ENCODE data around the gene CSTPP1.

DNA sequence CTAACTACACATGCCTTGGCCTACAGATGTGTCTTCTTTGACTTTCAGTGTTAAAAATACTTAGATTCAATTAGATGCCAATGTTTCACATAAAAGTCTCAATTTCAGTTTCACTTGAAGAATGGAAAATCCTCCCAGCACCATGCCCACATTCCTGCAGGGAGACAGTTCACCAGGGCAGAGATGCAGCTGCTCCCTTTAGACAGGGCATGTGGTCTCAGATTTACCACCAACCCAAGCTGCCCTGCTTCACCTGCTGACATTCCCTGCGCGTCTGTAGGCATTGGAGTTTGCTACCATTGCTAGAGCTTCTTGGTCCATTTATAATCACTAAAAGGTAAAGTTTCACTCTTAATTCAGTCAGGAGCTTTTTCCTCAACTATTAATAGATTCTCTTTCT, 126.2 kb downstream of the CSTPP1 start:
- TF ChIP-seq, protein P1, sequence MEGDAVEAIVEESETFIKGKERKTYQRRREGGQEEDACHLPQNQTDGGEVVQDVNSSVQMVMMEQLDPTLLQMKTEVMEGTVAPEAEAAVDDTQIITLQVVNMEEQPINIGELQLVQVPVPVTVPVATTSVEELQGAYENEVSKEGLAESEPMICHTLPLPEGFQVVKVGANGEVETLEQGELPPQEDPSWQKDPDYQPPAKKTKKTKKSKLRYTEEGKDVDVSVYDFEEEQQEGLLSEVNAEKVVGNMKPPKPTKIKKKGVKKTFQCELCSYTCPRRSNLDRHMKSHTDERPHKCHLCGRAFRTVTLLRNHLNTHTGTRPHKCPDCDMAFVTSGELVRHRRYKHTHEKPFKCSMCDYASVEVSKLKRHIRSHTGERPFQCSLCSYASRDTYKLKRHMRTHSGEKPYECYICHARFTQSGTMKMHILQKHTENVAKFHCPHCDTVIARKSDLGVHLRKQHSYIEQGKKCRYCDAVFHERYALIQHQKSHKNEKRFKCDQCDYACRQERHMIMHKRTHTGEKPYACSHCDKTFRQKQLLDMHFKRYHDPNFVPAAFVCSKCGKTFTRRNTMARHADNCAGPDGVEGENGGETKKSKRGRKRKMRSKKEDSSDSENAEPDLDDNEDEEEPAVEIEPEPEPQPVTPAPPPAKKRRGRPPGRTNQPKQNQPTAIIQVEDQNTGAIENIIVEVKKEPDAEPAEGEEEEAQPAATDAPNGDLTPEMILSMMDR (IDR thresholded peaks at IDR 0.05; ENCODE audit: insufficient read depth, low read length, poor library complexity, severe bottlenecking): no peak
- no peak for TF ChIP-seq EZH2phosphoT487 (conservative IDR thresholded peaks at IDR 0.05; ENCODE audit: low read length)
